K562 (cell line): ENCODE data around the gene HTR6. TPM values are rescaled to one million over a fixed set of nuclear protein-coding genes. Genes with fewer than 3 reads are reported as not detected.

Experiments used
- ATAC-seq: fragments of 200-7000 bp; cut with Tn5 transposase; 3 replicates; pipeline ENCODE4 v1.9.1; 2020; ENCODE audit warnings: moderate library complexity
- BruUV-seq: library from RNA; stranded (reverse); fragments of 400-500 nt; replicated peaks from 2 replicates; lab custom pipeline; 2021; lab: Mats Ljungman, UMichigan
- CTCF ChIA-PET: fragments of 300-600 bp; formaldehyde crosslinking; extraction: SDS; loops from one replicate; lab custom pipeline; 2021; ENCODE audit warnings: low intra/inter-chr PET ratio; lab: Yijun Ruan, JAX
- POLR2A ChIA-PET: fragments of 300-600, 350-650 bp; sonication (Branson Sonifier 250); formaldehyde crosslinking; extraction: SDS; loops from one replicate; lab custom pipeline; 2021; ENCODE audit warnings: antibody characterized with exemption, inconsistent platforms; lab: Yijun Ruan, JAX
- DNase-seq, 4 experiments: peaks; one replicate each; pipeline versions ENCODE4 v3.0.0 to v3.0.0-alpha.2; 2011 to 2018; ENCODE audit warnings: low spot score in 3 of 4, mixed read lengths in 3 of 4; ENCODE audit errors: extremely low read depth in 1 of 4
- FAIRE-seq: peaks from 2 replicates; lab custom pipeline; 2011; peaks lifted over from hg19 to GRCh38; lab: Jason Lieb, UNC
- H2AFZ ChIP-seq: 2 replicates; pipeline ENCODE4 v1.6.0; 2011; ENCODE audit warnings: low read depth, low read length, control low read depth, inconsistent platforms
- H3K27ac ChIP-seq: fragments of 200-600 bp; 3 replicates; pipeline ENCODE4 v1.8.0; 2011; ENCODE audit warnings: low read depth, mild to moderate bottlenecking, control low read depth, inconsistent platforms, low read length, moderate library complexity, mixed read lengths; ENCODE audit errors: extremely low read depth
- H3K27me3 ChIP-seq, 2 experiments: fragments of 300-600 bp in 1 of 2; 2 replicates in 1 of 2; 3 replicates in 1 of 2; pipeline versions ENCODE4 v1.6.0 to v1.8.0; 2011; ENCODE audit warnings: inconsistent platforms in 2 of 2, low read length in 2 of 2, mild to moderate bottlenecking in 1 of 2, mixed read lengths in 1 of 2, moderate library complexity in 1 of 2; ENCODE audit not compliant: control insufficient read depth in 2 of 2, insufficient read depth in 2 of 2
- H3K36me3 ChIP-seq: fragments of 300-600 bp; 3 replicates; pipeline ENCODE4 v1.8.0; 2011; ENCODE audit warnings: mild to moderate bottlenecking, low read length, inconsistent platforms; ENCODE audit not compliant: control insufficient read depth, insufficient read depth
- H3K4me1 ChIP-seq, 2 experiments: fragments of 200-600 bp in 1 of 2; replicated peaks in 1 of 2; 2 replicates in 1 of 2; 3 replicates in 1 of 2; pipeline versions ENCODE4 v1.5.1 to v1.8.0; 2011; ENCODE audit warnings: inconsistent platforms in 2 of 2, low read length in 2 of 2, mild to moderate bottlenecking in 1 of 2, mixed read lengths in 1 of 2, moderate library complexity in 1 of 2; ENCODE audit not compliant: control insufficient read depth in 2 of 2, insufficient read depth in 2 of 2
- H3K4me2 ChIP-seq: 2 replicates; pipeline ENCODE4 v1.6.1; 2011; ENCODE audit warnings: low read length, control low read depth, inconsistent platforms, mixed read lengths; ENCODE audit not compliant: insufficient read depth
- H3K4me3 ChIP-seq: fragments of 200-600 bp; sonication (generic), shearing (Covaris generic); 2 replicates; pipeline ENCODE4 v1.5.1; 2016; ENCODE audit warnings: control low read depth, inconsistent platforms
- H3K79me2 ChIP-seq: fragments of 200-600 bp; 3 replicates; pipeline ENCODE4 v1.8.0; 2011; ENCODE audit warnings: low read length, inconsistent platforms; ENCODE audit not compliant: control insufficient read depth, insufficient read depth
- H3K9ac ChIP-seq, 2 experiments: 2 replicates each; pipeline versions ENCODE4 v1.6.0 to v1.6.1; 2011; ENCODE audit warnings: low read depth in 2 of 2, low read length in 2 of 2, control low read depth in 1 of 2, inconsistent platforms in 1 of 2, mild to moderate bottlenecking in 1 of 2, mixed read lengths in 1 of 2; ENCODE audit not compliant: insufficient read depth in 1 of 2
- H3K9me1 ChIP-seq: one replicate; pipeline ENCODE4 v1.6.0; 2011; ENCODE audit warnings: inconsistent platforms, mild to moderate bottlenecking, low read length, moderate library complexity; ENCODE audit not compliant: control insufficient read depth, insufficient read depth
- H3K9me3 ChIP-seq: replicated peaks from 2 replicates; pipeline ENCODE4 v1.5.1; 2011; ENCODE audit warnings: low read depth, low read length, inconsistent platforms; ENCODE audit not compliant: control insufficient read depth, insufficient read depth
- H4K20me1 ChIP-seq: replicated peaks from 2 replicates; pipeline ENCODE4 v1.6.1; 2011; ENCODE audit warnings: low read length, inconsistent platforms, mixed read lengths; ENCODE audit not compliant: control insufficient read depth, insufficient read depth
- BRD9 ChIP-seq: fragments of 450-650 bp; IDR thresholded peaks from 2 replicates; pipeline ENCODE4 v1.6.1; 2018; ENCODE audit warnings: low read depth; ENCODE audit not compliant: partially characterized antibody
- CLOCK ChIP-seq: fragments of 250-450 bp; sonication (Bioruptor Pico); IDR thresholded peaks from 2 replicates; pipeline ENCODE4 v1.4.0; 2020; ENCODE audit warnings: mild to moderate bottlenecking, moderate library complexity, borderline replicate concordance
- CSDE1 ChIP-seq, 2 experiments: fragments of 450-650 bp; IDR thresholded peaks; 2 replicates each; pipeline ENCODE4 v1.6.1; 2016; ENCODE audit warnings: mild to moderate bottlenecking in 1 of 2
- DPF2 ChIP-seq: fragments of 450-650 bp; IDR thresholded peaks from 2 replicates; pipeline ENCODE4 v1.6.1; 2016
- FIP1L1 ChIP-seq: fragments of 200-400 bp; formaldehyde crosslinking; IDR thresholded peaks from 2 replicates; pipeline ENCODE4 v1.6.1; 2018; ENCODE audit warnings: mild to moderate bottlenecking, low read depth, low read length; ENCODE audit not compliant: poor library complexity, severe bottlenecking
- FOXP1 ChIP-seq: sonication (generic); formaldehyde crosslinking; IDR thresholded peaks from 2 replicates; pipeline ENCODE4 v1.8.0; 2022; ENCODE audit warnings: mild to moderate bottlenecking, missing genetic modification reagents
- NCOR1 ChIP-seq: fragments of 450-650 bp; IDR thresholded peaks from 2 replicates; pipeline ENCODE4 v1.6.1; 2016; ENCODE audit warnings: mild to moderate bottlenecking, moderate library complexity
- NONO ChIP-seq, 2 experiments: fragments of 200-400 bp in 1 of 2; fragments of 450-650 bp in 1 of 2; formaldehyde crosslinking in 1 of 2; IDR thresholded peaks; 2 replicates each; pipeline ENCODE4 v1.6.1; 2017; ENCODE audit warnings: low read depth in 2 of 2, mild to moderate bottlenecking in 2 of 2, moderate library complexity in 2 of 2, low read length in 1 of 2
- XRCC5 ChIP-seq: fragments of 200-400 bp; formaldehyde crosslinking; IDR thresholded peaks from 2 replicates; pipeline ENCODE4 v1.6.1; 2017; ENCODE audit warnings: low read depth, mild to moderate bottlenecking, low read length
- ZFPM2 ChIP-seq: fragments of 250-450 bp; sonication (Bioruptor Pico); IDR thresholded peaks from 2 replicates; pipeline ENCODE4 v1.5.1; 2022; ENCODE audit warnings: mild to moderate bottlenecking
- ZNF133 ChIP-seq: fragments of 250-450 bp; sonication (Bioruptor Pico); IDR thresholded peaks from 2 replicates; pipeline ENCODE4 v1.4.0; 2020; ENCODE audit warnings: mild to moderate bottlenecking
- ZNF311 ChIP-seq: fragments of 250-450 bp; sonication (Bioruptor Pico); IDR thresholded peaks from 2 replicates; pipeline ENCODE4 v1.4.0; 2020; ENCODE audit warnings: mild to moderate bottlenecking, moderate library complexity
- ZNF668 ChIP-seq: fragments of 250-450 bp; sonication (Bioruptor Pico); IDR thresholded peaks from 2 replicates; pipeline ENCODE4 v1.8.0; 2022; ENCODE audit warnings: mild to moderate bottlenecking, inconsistent platforms
- WGBS: fragments of 100-300 bp; shearing (Covaris generic); methylation state at CpG from one replicate; pipeline ENCODE4 v1.1.6; 2016; ENCODE audit warnings: low coverage, mixed read lengths; ENCODE audit not compliant: insufficient coverage; ENCODE audit errors: missing lambda C conversion rate; 5-methylcytosine and 5-hydroxymethylcytosine counted together
- in situ Hi-C: fragments of 300-500 bp; cut with MboI; formaldehyde crosslinking; loops from 4 replicates; pipeline ENCODE4 v1.15.0; 2018; ENCODE audit warnings: inconsistent platforms, mixed read lengths
- intact Hi-C: fragments of 100-400 bp; cut with micrococcal nuclease; formaldehyde crosslinking; loops from 2 replicates; pipeline ENCODE4 v1.14.2; 2022
- polyA plus RNA-seq, 8 experiments: library from polyadenylated mRNA; depleted of rRNA in 4 of 8; stranded (reverse) in 5 of 8; unstranded in 3 of 8; fragments of >200 nt; fragmentation: Nextera tagmentation in 2 of 8; fragmentation: Illumina TruSeq in 1 of 8; extraction: Ambion mirVana in 2 of 8; extraction: Trizol in 1 of 8; gene quantifications; 2 replicates each; pipeline versions ENCODE4 v1.2.1 to v1.2.3, GENCODE V29; 2011 to 2014; ENCODE audit warnings: inconsistent platforms in 1 of 8, missing spikeins in 1 of 8
- total RNA-seq, 7 experiments: library from RNA; depleted of rRNA in 6 of 7; stranded (reverse); fragments of >200 nt in 6 of 7; fragmentation: Illumina TruSeq in 2 of 7; extraction: Trizol in 2 of 7; gene quantifications; 2 replicates each; pipeline versions ENCODE4 v1.2.1 to v1.2.3, GENCODE V29; 2011 to 2021; ENCODE audit warnings: low replicate concordance in 1 of 7
- TF ChIP-seq, protein P1 (sequence below): sonication (generic); formaldehyde crosslinking; IDR thresholded peaks from 2 replicates; pipeline ENCODE4 v1.8.1; 2023; ENCODE audit warnings: mild to moderate bottlenecking, missing genetic modification reagents
- TF ChIP-seq, protein P2 (sequence below): fragments of 450-650 bp; formaldehyde crosslinking; conservative IDR thresholded peaks from 2 replicates; pipeline ENCODE4 v1.4.0; 2022; ENCODE audit warnings: mild to moderate bottlenecking, missing genetic modification characterization

HTR6 gene
- total and polyA plus RNA-seq, 9 of the 15 experiments (the other 6 are each of a cell fraction or from before 2014, with no cell fraction given) = not detected

- DNase-seq (no peak), ATAC-seq (no peak), FAIRE-seq (no peak)
- POLR2A ChIA-PET = no interaction called here
- peaks cover 70% of the 10 kb centered on the region for H3K36me3 ChIP-seq
- no TSS peak for BruUV-seq
- TF ChIP-seq FOXP1 (CRISPR knock-in tag) (no peak), XRCC5 (no peak), FIP1L1 (no peak), ZFPM2 (no peak), BRD9 (no peak), NCOR1 (no peak), DPF2 (no peak), ZNF668 (CRISPR knock-in tag) (no peak), CLOCK (CRISPR knock-in tag) (no peak), NONO (IDR thresholded peaks at IDR 0.05; ENCODE audit: low read depth in 2 of 2, low read length in 1 of 2) (no peak), ZNF311 (CRISPR knock-in tag) (no peak), CSDE1 (IDR thresholded peaks at IDR 0.05) (no peak), ZNF133 (CRISPR knock-in tag) (no peak)
- TF ChIP-seq, protein P1, sequence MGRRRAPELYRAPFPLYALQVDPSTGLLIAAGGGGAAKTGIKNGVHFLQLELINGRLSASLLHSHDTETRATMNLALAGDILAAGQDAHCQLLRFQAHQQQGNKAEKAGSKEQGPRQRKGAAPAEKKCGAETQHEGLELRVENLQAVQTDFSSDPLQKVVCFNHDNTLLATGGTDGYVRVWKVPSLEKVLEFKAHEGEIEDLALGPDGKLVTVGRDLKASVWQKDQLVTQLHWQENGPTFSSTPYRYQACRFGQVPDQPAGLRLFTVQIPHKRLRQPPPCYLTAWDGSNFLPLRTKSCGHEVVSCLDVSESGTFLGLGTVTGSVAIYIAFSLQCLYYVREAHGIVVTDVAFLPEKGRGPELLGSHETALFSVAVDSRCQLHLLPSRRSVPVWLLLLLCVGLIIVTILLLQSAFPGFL (CRISPR knock-in tag) = no peak
- TF ChIP-seq, protein P2, sequence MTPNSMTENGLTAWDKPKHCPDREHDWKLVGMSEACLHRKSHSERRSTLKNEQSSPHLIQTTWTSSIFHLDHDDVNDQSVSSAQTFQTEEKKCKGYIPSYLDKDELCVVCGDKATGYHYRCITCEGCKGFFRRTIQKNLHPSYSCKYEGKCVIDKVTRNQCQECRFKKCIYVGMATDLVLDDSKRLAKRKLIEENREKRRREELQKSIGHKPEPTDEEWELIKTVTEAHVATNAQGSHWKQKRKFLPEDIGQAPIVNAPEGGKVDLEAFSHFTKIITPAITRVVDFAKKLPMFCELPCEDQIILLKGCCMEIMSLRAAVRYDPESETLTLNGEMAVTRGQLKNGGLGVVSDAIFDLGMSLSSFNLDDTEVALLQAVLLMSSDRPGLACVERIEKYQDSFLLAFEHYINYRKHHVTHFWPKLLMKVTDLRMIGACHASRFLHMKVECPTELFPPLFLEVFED (CRISPR knock-in tag) = no peak
- H4K20me1 ChIP-seq = 0 out of 2 replicates have a peak, but pooled peaks cover 5% of the 10 kb centered on the region
- in situ Hi-C loops (no loop called here), intact Hi-C loops (no loop called here)
- 91% methylated on average over 1 of the region's 1 CpG for WGBS
- CTCF ChIA-PET = no interaction called here
- H3K27ac ChIP-seq = no peak overlapping the region
- no peaks in the 10 kb centered on the region for H3K27me3 ChIP-seq
- no peaks in the 10 kb centered on the region; a peak in 1 of 5 replicates for H3K4me1 ChIP-seq
- H3K9me3 ChIP-seq = no peaks in the 10 kb centered on the region
- H3K4me3 ChIP-seq = no peak overlapping the region
- H3K9ac ChIP-seq = no peak overlapping the region
- H3K4me2 ChIP-seq = no peak overlapping the region
- H3K79me2 ChIP-seq = peaks cover 48% of the 10 kb centered on the region
- no peaks in the 10 kb centered on the region for H3K9me1 ChIP-seq
- H2AFZ ChIP-seq = no peak overlapping the region
These were observed 42.5 kb upstream of the HTR6 start for GRCh38 chr1:19622204-19622603.
